Measurements from ENCODE around the gene PRMT3. TPM values are rescaled to one million over a fixed set of nuclear protein-coding genes. Genes with fewer than 3 reads are reported as not detected.
"Not testable (repeated sequence)": the region's sequence is repeated elsewhere in the genome, so short reads cannot be mapped to it uniquely, and the experiment has no call there.

Gene PRMT3
- total RNA-seq, 4 donors from 2014 or later, result 10.5 to 42.1 (median 16.2) TPM

- Histone ChIP-seq H3K4me3 (peak within 1 kb of the TSS; percentile 75 to 93 (median 84)), H3K27me3 (no peaks in the 10 kb centered on the region), H3K27ac (peak within 1 kb of the TSS; percentile 89 to 98 (median 90)), H3K36me3 (no peaks in the 10 kb centered on the region), H3K9me3 (no peaks in the 10 kb centered on the region), H3K4me1 (peaks cover 0 to 36% (median 11%) of the 10 kb centered on the region in 4 donors)
- TF ChIP-seq POLR2A (IDR thresholded peaks at IDR 0.05) (peak; percentile 51 to 74), CTCF (IDR thresholded peaks at IDR 0.05) (no peak)
- peak; percentile 75 to 90 (median 88) for DNase-seq
Measured at GRCh38 chr11:20363500-20364340, 23.8 kb upstream of the PRMT3 start, which contains the start of gene HTATIP2. Gene HTATIP2, plus strand, starts transcription at chr11:20363714. Its CDS starts 524 bp downstream, at chr11:20364238.

- Histone ChIP-seq H3K36me3 (no peaks in the 10 kb centered on the region), H3K4me3 (peak overlapping the region; percentile 75 to 93 (median 84)), H3K4me1 (peaks cover 0 to 36% (median 11%) of the 10 kb centered on the region in 4 donors), H3K9me3 (no peaks in the 10 kb centered on the region), H3K27ac (peak overlapping the region; percentile 89 to 98 (median 90)), H3K27me3 (no peaks in the 10 kb centered on the region)
- TF ChIP-seq CTCF (IDR thresholded peaks at IDR 0.05) (no peak), POLR2A (IDR thresholded peaks at IDR 0.05) (no peak)
- no peak for DNase-seq
Measured at GRCh38 chr11:20364341-20364792, 23.1 kb upstream of the PRMT3 start.

GRCh38 chr11:20365465-20365864, 22.1 kb upstream of the PRMT3 start:
- H3K9me3 ChIP-seq, DNase-seq, H3K27me3 ChIP-seq, H3K36me3 ChIP-seq: not testable (repeated sequence)
- H3K4me3 ChIP-seq, result peak overlapping the region in 2 of 4 donors; percentile 75 to 93
- H3K27ac ChIP-seq, result peak overlapping the region in 1 of 4 donors; percentile 11
- peaks cover 0 to 36% (median 11%) of the 10 kb centered on the region in 4 donors for H3K4me1 ChIP-seq

GRCh38 chr11:20367313-20367948, 20.1 kb upstream of the PRMT3 start:
- Histone ChIP-seq H3K4me3 (peak overlapping the region in 1 of 4 donors; percentile 2), H3K36me3 (peaks cover 0 to 22% (median 0%) of the 10 kb centered on the region in 3 donors), H3K27ac (peak overlapping the region in 3 of 4 donors; percentile 5 to 76 (median 69)), H3K27me3 (no peaks in the 10 kb centered on the region), H3K9me3 (no peaks in the 10 kb centered on the region), H3K4me1 (peaks cover 0 to 36% (median 11%) of the 10 kb centered on the region in 4 donors)
- peak in 1 of 3 donors; percentile 83 for DNase-seq
- TF ChIP-seq POLR2A (IDR thresholded peaks at IDR 0.05) (no peak), CTCF (IDR thresholded peaks at IDR 0.05) (no peak)

GRCh38 chr11:20368438-20368837, 19.1 kb upstream of the PRMT3 start:
- no peak for DNase-seq
- no peaks in the 10 kb centered on the region for H3K27me3 ChIP-seq
- no peak overlapping the region for H3K27ac ChIP-seq
- peaks cover 0 to 36% (median 8%) of the 10 kb centered on the region in 4 donors for H3K4me1 ChIP-seq
- H3K9me3 ChIP-seq, result no peaks in the 10 kb centered on the region
- peaks cover 0 to 29% (median 0%) of the 10 kb centered on the region in 3 donors for H3K36me3 ChIP-seq
- no peak overlapping the region for H3K4me3 ChIP-seq
- no peak for TF ChIP-seq CTCF (IDR thresholded peaks at IDR 0.05)

GRCh38 chr11:20369826-20370225, 17.7 kb upstream of the PRMT3 start:
- Histone ChIP-seq H3K4me1 (peaks cover 0 to 37% (median 5%) of the 10 kb centered on the region in 4 donors), H3K27ac (no peak overlapping the region), H3K27me3 (no peaks in the 10 kb centered on the region), H3K9me3 (no peaks in the 10 kb centered on the region), H3K36me3 (peaks cover 0 to 29% (median 0%) of the 10 kb centered on the region in 3 donors), H3K4me3 (no peak overlapping the region)
- TF ChIP-seq POLR2A (IDR thresholded peaks at IDR 0.05) (no peak), CTCF (IDR thresholded peaks at IDR 0.05) (no peak)
- DNase-seq, result no peak
